ENCODE measurements around the gene G6PC3.
"Not testable (repeated sequence)": the region's sequence is repeated elsewhere in the genome, so short reads cannot be mapped to it uniquely, and the experiment has no call there.

The G6PC3 gene, protein sequence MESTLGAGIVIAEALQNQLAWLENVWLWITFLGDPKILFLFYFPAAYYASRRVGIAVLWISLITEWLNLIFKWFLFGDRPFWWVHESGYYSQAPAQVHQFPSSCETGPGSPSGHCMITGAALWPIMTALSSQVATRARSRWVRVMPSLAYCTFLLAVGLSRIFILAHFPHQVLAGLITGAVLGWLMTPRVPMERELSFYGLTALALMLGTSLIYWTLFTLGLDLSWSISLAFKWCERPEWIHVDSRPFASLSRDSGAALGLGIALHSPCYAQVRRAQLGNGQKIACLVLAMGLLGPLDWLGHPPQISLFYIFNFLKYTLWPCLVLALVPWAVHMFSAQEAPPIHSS

DNA sequence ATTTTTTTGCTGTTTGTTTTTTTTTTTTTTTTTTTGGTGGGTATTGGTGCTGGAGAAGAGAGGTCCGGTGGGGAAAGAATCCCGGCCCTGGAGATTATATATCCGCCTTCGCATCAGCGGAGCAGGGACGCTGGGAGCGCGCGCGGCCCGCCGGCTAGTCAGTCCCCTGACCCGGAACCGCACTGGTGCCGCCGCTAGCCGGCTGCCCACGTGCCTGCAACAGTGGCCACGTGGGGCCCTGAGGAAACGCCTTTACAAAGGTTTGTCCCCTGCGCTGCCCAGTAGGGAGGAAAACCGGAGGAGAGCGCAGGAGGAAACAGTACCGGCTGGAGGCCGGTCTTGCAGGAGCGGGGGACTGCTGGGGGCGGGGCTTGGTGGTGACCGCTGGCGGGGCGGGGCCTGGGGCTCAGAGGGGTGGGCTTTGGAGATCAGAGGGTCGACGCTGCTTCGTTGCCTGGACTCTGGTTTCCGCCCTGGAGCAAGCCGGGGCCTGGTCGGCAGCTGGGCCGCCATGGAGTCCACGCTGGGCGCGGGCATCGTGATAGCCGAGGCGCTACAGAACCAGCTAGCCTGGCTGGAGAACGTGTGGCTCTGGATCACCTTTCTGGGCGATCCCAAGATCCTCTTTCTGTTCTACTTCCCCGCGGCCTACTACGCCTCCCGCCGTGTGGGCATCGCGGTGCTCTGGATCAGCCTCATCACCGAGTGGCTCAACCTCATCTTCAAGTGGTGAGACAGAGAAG, at the start of gene G6PC3:
G6PC3 (plus strand) TSS at position 281 of the 743 bp plus-strand sequence; CDS start at position 512, 231 bp downstream.
- TF ChIP-seq, protein P1, sequence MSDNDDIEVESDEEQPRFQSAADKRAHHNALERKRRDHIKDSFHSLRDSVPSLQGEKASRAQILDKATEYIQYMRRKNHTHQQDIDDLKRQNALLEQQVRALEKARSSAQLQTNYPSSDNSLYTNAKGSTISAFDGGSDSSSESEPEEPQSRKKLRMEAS (IDR thresholded peaks at IDR 0.05; ENCODE audit: low read depth, low read length): peak; percentile 100
- TF ChIP-seq, protein P2, sequence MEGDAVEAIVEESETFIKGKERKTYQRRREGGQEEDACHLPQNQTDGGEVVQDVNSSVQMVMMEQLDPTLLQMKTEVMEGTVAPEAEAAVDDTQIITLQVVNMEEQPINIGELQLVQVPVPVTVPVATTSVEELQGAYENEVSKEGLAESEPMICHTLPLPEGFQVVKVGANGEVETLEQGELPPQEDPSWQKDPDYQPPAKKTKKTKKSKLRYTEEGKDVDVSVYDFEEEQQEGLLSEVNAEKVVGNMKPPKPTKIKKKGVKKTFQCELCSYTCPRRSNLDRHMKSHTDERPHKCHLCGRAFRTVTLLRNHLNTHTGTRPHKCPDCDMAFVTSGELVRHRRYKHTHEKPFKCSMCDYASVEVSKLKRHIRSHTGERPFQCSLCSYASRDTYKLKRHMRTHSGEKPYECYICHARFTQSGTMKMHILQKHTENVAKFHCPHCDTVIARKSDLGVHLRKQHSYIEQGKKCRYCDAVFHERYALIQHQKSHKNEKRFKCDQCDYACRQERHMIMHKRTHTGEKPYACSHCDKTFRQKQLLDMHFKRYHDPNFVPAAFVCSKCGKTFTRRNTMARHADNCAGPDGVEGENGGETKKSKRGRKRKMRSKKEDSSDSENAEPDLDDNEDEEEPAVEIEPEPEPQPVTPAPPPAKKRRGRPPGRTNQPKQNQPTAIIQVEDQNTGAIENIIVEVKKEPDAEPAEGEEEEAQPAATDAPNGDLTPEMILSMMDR (IDR thresholded peaks at IDR 0.05; ENCODE audit: low read depth, low read length): no peak
- peak; percentile 77 for TF ChIP-seq POLR2A (IDR thresholded peaks at IDR 0.05; ENCODE audit: extremely low read depth, insufficient read length)
- TF ChIP-seq MYC (IDR thresholded peaks at IDR 0.05; ENCODE audit: low read depth, low read length): peak; percentile 100
- peak within 1 kb of the TSS; percentile 84 for H3K4me3 ChIP-seq (ENCODE audit: low read depth, low read length)

DNA sequence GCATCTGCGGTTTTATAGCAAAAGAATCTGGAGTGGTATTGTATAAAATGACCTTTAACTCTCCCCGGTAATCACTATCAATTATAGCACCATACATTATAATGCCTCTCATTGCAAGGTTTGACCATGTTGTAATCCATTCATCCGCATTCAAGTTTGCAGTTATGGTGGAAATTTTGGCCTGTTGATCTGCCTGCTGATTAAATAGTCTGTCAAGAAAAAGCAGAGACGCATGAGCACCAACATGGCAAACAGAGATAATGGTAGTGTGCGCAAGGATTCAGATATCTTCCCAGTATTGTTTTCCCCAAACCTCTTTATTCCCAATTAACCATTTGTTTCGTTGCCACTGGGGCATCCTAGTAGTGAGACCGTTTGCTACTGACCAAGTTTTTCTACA, 49.3 kb upstream of the G6PC3 start:
- not testable (repeated sequence) for H3K4me3 ChIP-seq (ENCODE audit: low read depth, low read length)

More for the DNA sequence above, at the start of gene G6PC3:
- DNase-seq (ENCODE audit: low read depth): peak; percentile 99

DNA sequence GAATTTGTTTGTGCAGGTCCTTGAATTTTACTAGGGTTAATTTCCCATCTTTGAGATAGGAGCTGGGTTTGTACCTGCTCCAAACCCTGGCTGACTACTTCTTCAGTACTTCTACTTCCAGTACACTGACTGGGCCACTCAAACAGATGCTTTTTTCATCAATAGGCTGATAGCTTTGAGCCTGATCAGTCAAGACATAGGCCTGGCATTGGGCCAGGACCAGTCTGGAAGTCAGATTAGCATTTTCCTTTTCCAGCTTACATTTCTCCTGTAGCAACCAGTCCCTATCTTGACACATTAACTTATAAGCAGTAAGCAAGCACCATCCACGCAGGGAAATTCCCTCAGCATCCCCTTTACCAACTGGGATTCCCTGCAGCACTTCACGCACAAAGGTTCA, 48.3 kb upstream of the G6PC3 start:
- TF ChIP-seq, protein P2 (IDR thresholded peaks at IDR 0.05; ENCODE audit: low read depth, low read length): no peak
- TF ChIP-seq MYC (IDR thresholded peaks at IDR 0.05; ENCODE audit: low read depth, low read length) (no peak), POLR2A (IDR thresholded peaks at IDR 0.05; ENCODE audit: extremely low read depth, insufficient read length) (no peak)
- no peak for DNase-seq (ENCODE audit: low read depth)
- no peak overlapping the region for H3K4me3 ChIP-seq (ENCODE audit: low read depth, low read length)

More for the DNA sequence above, 49.3 kb upstream of the G6PC3 start:
- DNase-seq (ENCODE audit: low read depth): not testable (repeated sequence)

DNA sequence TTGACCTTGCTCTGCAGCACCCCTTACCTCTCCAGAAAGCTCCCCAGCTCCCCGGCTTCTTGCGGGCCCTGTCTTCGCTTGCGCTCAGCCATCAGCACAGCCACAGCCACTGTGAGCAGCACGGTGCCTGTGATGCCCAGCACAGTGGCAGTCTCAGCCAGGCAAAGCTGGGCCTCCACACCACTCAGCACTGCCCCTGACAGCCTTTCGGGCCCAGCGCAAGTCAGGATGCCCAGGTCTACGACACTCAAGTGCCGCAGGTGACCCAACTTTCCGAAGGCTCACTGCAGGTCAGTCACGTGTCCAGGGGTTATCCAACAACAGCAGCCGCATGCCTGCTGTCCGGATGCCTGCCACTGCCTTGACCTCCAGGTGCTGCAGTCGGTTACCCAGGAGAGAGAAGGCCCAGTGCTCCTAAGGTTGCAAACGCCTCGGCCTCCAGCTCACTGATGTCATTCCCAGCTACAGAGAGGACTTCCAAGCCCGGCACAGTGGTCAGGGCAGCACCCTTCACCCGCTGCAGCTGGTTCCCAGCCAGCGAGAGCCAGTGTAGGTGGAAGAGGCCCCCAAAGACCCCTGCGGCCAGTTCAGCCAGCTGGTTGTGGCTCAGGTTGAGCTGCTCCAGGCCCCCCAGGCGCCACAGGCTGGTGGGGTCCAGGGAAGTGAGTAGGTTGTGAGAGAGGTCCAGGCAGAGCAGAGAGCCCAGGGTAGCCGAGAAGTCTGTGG, 46.8 kb upstream of the G6PC3 start:
- no peak overlapping the region for H3K4me3 ChIP-seq (ENCODE audit: low read depth, low read length)
- TF ChIP-seq MYC (IDR thresholded peaks at IDR 0.05; ENCODE audit: low read depth, low read length) (no peak), POLR2A (IDR thresholded peaks at IDR 0.05; ENCODE audit: extremely low read depth, insufficient read length) (no peak)
- TF ChIP-seq, protein P1 (IDR thresholded peaks at IDR 0.05; ENCODE audit: low read depth, low read length): no peak
- TF ChIP-seq, protein P2 (IDR thresholded peaks at IDR 0.05; ENCODE audit: low read depth, low read length): no peak
- no peak for DNase-seq (ENCODE audit: low read depth)

DNA sequence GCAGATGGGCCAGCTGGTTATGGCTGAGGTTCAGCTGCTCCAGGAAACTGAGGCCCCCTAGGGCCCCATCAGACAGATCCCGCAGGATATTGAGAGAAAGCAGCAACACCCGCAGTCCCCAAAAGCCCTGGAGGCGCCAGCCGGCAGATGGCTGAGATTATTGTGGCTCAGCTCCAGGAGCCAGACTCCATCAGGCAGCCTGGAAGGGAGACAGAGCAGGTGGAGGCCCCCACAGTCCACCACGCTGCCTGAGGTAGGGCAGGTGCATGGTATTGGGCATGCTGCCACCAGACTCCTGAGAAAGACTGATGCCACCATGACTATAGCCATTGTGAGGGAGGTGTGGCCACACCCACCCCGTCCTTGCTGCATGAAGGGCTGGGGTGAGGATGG, 46.3 kb upstream of the G6PC3 start:
- no peak overlapping the region for H3K4me3 ChIP-seq (ENCODE audit: low read depth, low read length)
- no peak for TF ChIP-seq POLR2A (IDR thresholded peaks at IDR 0.05; ENCODE audit: extremely low read depth, insufficient read length)
- TF ChIP-seq, protein P2 (IDR thresholded peaks at IDR 0.05; ENCODE audit: low read depth, low read length): no peak
- no peak for TF ChIP-seq MYC (IDR thresholded peaks at IDR 0.05; ENCODE audit: low read depth, low read length)
- TF ChIP-seq, protein P1 (IDR thresholded peaks at IDR 0.05; ENCODE audit: low read depth, low read length): no peak
- DNase-seq (ENCODE audit: low read depth): no peak

DNA sequence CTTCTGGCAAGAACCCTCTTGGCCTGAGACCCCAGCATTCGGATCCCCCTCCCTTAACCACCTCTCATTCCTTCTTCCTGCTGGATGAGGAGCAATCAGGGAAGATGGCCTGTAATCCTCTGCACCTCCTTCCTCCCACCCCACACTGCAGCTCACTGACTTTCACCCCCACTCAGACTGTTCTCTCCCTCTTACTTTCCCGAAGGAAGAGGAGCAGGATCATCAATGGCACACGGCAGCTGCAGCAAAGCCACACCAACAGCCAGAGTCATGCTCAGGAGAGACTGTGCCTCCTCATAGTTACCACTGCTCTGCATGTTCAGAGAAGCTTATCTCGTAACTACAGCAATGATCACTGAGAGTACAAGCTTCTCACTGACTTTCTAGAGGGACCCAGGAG, 45.7 kb upstream of the G6PC3 start:
- TF ChIP-seq MYC (IDR thresholded peaks at IDR 0.05; ENCODE audit: low read depth, low read length): no peak
- TF ChIP-seq, protein P1 (IDR thresholded peaks at IDR 0.05; ENCODE audit: low read depth, low read length): no peak
- TF ChIP-seq POLR2A (IDR thresholded peaks at IDR 0.05; ENCODE audit: extremely low read depth, insufficient read length): no peak
- TF ChIP-seq, protein P2 (IDR thresholded peaks at IDR 0.05; ENCODE audit: low read depth, low read length): no peak
- no peak overlapping the region for H3K4me3 ChIP-seq (ENCODE audit: low read depth, low read length)
- DNase-seq (ENCODE audit: low read depth): no peak

Data from NB4 (cell line).